ENCODE results near the gene DAGLA.

GRCh38 chr11:61659413-61660196 lies 20.6 kb upstream of the DAGLA start:
- TF ChIP-seq CTCF (IDR thresholded peaks at IDR 0.05) = peak; percentile 32
- TF ChIP-seq EZH2 (IDR thresholded peaks at IDR 0.05) = no peak

Data from neural progenitor cell (in vitro differentiated cells).